WERI-Rb-1 (cell line): ENCODE measurements around the gene MAN1A1.

Experiments used
- DNase-seq: peaks from one replicate; pipeline ENCODE4 v3.0.0-alpha.2; 2020
- H3K27ac ChIP-seq: fragments of 250-450 bp; sonication (Bioruptor Pico); 2 replicates; pipeline ENCODE4 v1.5.1; 2020; ENCODE audit warnings: mild to moderate bottlenecking, moderate library complexity
- H3K27me3 ChIP-seq: fragments of 250-450 bp; sonication (Bioruptor Pico); 2 replicates; pipeline ENCODE4 v1.5.1; 2021; ENCODE audit warnings: mild to moderate bottlenecking, low read depth, moderate library complexity; ENCODE audit not compliant: insufficient read depth, severe bottlenecking
- H3K36me3 ChIP-seq: fragments of 250-450 bp; sonication (Bioruptor Pico); 2 replicates; pipeline ENCODE4 v1.5.1; 2020; ENCODE audit warnings: mild to moderate bottlenecking, moderate library complexity
- H3K4me3 ChIP-seq: 2 replicates; pipeline ENCODE4 v1.5.1; 2011; ENCODE audit warnings: low read depth, mild to moderate bottlenecking, control low read depth, low read length
- H3K9me3 ChIP-seq: fragments of 250-450 bp; sonication (Bioruptor Pico); 2 replicates; pipeline ENCODE4 v1.5.1; 2021; ENCODE audit warnings: mild to moderate bottlenecking, moderate library complexity; ENCODE audit not compliant: severe bottlenecking
- CTCF ChIP-seq: IDR thresholded peaks from 2 replicates; pipeline ENCODE4 v1.5.1; 2011; ENCODE audit warnings: low read depth, mild to moderate bottlenecking, control low read depth, inconsistent platforms, low read length

MAN1A1 gene

GRCh38 chr6:119138906-119139541 is 210.5 kb downstream of the MAN1A1 start:
- Histone ChIP-seq H3K36me3 (no peaks in the 10 kb centered on the region), H3K27me3 (peaks cover 3% of the 10 kb centered on the region), H3K9me3 (no peaks in the 10 kb centered on the region), H3K27ac (no peak overlapping the region), H3K4me3 (no peak overlapping the region)
- no peak for TF ChIP-seq CTCF
- no peak for DNase-seq

- DNase-seq = no peak
- TF ChIP-seq CTCF = no peak
Measured at GRCh38 chr6:119137194-119138072, 212.1 kb downstream of the MAN1A1 start.

GRCh38 chr6:119134752-119135151 is 214.8 kb downstream of the MAN1A1 start:
- no peaks in the 10 kb centered on the region for H3K27me3 ChIP-seq
- no peaks in the 10 kb centered on the region for H3K36me3 ChIP-seq
- no peak for DNase-seq
- H3K4me3 ChIP-seq = no peak overlapping the region
- no peaks in the 10 kb centered on the region for H3K9me3 ChIP-seq
- H3K27ac ChIP-seq = no peak overlapping the region
- no peak for TF ChIP-seq CTCF

More at GRCh38 chr6:119137194-119138072, 212.1 kb downstream of the MAN1A1 start:
- Histone ChIP-seq H3K9me3 (no peaks in the 10 kb centered on the region), H3K27ac (no peak overlapping the region), H3K4me3 (no peak overlapping the region), H3K36me3 (no peaks in the 10 kb centered on the region), H3K27me3 (no peaks in the 10 kb centered on the region)

- Histone ChIP-seq H3K4me3 (no peak overlapping the region), H3K36me3 (no peaks in the 10 kb centered on the region), H3K27ac (no peak overlapping the region), H3K27me3 (no peaks in the 10 kb centered on the region), H3K9me3 (no peaks in the 10 kb centered on the region)
- no peak for DNase-seq
- no peak for TF ChIP-seq CTCF
Measured at GRCh38 chr6:119133400-119133799, 216.2 kb downstream of the MAN1A1 start.

- no peaks in the 10 kb centered on the region for H3K27me3 ChIP-seq
- H3K27ac ChIP-seq = no peak overlapping the region
- TF ChIP-seq CTCF = no peak
- no peak overlapping the region for H3K4me3 ChIP-seq
- DNase-seq = peak; percentile 26
- no peaks in the 10 kb centered on the region for H3K36me3 ChIP-seq
- H3K9me3 ChIP-seq = no peaks in the 10 kb centered on the region
Measured at GRCh38 chr6:119132261-119132981, 217.1 kb downstream of the MAN1A1 start.
